Lower lobe of right lung (tissue), 2 donors: Measurements from ENCODE around the gene GLIS1. TPM values are rescaled to one million over a fixed set of nuclear protein-coding genes. Genes with fewer than 3 reads are reported as not detected.
A peak's percentile ranks its signal among the peaks of the same experiment; 100 is the strongest.

Experiments used
- ATAC-seq, 2 donors: fragments of 200-7000 bp; cut with Tn5 transposase; one replicate each; pipeline ENCODE4 v1.9.1; 2020 to 2022; ENCODE audit warnings: mild to moderate bottlenecking in 2 of 2, moderate library complexity in 2 of 2
- DNase-seq: peaks from one replicate; pipeline ENCODE4 v3.0.0-alpha.2; 2020
- H3K27ac ChIP-seq: fragments of 200-600 bp; one replicate; pipeline ENCODE4 v1.8.0; 2022
- H3K27me3 ChIP-seq: fragments of 200-600 bp; one replicate; pipeline ENCODE4 v1.8.0; 2022; ENCODE audit warnings: low read depth
- H3K36me3 ChIP-seq: fragments of 200-600 bp; one replicate; pipeline ENCODE4 v1.8.0; 2022; ENCODE audit warnings: mild to moderate bottlenecking
- H3K4me1 ChIP-seq: fragments of 200-600 bp; one replicate; pipeline ENCODE4 v1.8.0; 2022
- H3K4me3 ChIP-seq: fragments of 200-600 bp; one replicate; pipeline ENCODE4 v1.8.0; 2022; ENCODE audit warnings: mild to moderate bottlenecking
- H3K9me3 ChIP-seq: fragments of 200-600 bp; one replicate; pipeline ENCODE4 v1.8.0; 2022
- intact Hi-C: fragments of 100-400 bp; cut with DNase I; formaldehyde crosslinking; loops from one replicate; pipeline ENCODE4 v1.11.0; 2022
- total RNA-seq: library from RNA; stranded (reverse); fragmentation: NEBNext Ultra II Directional; extraction: Animal tissue kit (Norgen Biotek cat#: 25700); gene quantifications from one replicate; pipeline ENCODE4 v1.2.1, GENCODE V29; 2021
- TF ChIP-seq, protein P1 (sequence below): fragments of 200-600 bp; IDR thresholded peaks from one replicate; pipeline ENCODE4 v1.8.0; 2022; ENCODE audit warnings: antibody characterized with exemption, mild to moderate bottlenecking
- donor health status: DM: no; HTN: yes; CAD: no; lungs with severe emphysema.

The GLIS1 gene
- total RNA-seq, 1 donor from 2014 or later, result not detected

DNA sequence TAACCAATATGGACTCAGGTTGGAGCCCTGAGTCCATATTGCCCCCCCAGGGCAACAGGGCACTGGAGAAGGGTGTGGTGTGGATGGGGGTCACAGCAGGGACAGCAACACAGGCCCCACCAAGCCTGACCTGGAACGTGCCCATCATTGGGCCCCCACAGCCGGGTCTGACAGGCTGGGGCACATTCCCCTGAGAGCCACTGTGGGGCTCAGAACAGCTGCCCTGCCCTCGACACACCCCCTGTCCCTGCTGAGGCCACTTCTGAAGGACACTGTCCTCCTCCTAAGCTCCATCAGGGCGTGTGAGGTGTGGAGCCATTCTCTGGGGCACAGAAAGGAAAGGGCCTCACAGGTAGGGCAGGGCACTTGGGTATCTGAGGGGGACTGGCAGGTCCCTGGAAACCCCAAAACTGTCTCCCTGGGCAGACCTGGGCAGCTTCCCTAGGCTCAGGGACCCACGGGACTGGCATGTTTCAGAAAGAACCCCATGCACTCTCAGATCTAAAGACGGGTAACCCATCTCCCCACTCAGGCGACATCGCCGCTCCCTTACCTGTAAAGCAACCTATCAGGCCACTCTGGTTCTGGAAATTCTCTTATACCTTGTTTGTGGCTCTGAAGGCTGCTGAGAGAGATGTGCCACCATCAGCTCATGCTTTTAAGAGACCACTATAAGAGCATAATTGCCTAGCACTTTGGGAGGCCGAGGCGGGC lies 184.2 kb downstream of the GLIS1 start:
- DNase-seq (peak; percentile 18), ATAC-seq (no peak)
- TF ChIP-seq, protein P1, sequence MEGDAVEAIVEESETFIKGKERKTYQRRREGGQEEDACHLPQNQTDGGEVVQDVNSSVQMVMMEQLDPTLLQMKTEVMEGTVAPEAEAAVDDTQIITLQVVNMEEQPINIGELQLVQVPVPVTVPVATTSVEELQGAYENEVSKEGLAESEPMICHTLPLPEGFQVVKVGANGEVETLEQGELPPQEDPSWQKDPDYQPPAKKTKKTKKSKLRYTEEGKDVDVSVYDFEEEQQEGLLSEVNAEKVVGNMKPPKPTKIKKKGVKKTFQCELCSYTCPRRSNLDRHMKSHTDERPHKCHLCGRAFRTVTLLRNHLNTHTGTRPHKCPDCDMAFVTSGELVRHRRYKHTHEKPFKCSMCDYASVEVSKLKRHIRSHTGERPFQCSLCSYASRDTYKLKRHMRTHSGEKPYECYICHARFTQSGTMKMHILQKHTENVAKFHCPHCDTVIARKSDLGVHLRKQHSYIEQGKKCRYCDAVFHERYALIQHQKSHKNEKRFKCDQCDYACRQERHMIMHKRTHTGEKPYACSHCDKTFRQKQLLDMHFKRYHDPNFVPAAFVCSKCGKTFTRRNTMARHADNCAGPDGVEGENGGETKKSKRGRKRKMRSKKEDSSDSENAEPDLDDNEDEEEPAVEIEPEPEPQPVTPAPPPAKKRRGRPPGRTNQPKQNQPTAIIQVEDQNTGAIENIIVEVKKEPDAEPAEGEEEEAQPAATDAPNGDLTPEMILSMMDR, result no peak
- Histone ChIP-seq H3K27ac (no peak overlapping the region), H3K4me3 (no peak overlapping the region), H3K36me3 (no peaks in the 10 kb centered on the region), H3K9me3 (no peaks in the 10 kb centered on the region), H3K27me3 (no peaks in the 10 kb centered on the region), H3K4me1 (peaks cover 10% of the 10 kb centered on the region)
- intact Hi-C loops, result no loop called here

DNA sequence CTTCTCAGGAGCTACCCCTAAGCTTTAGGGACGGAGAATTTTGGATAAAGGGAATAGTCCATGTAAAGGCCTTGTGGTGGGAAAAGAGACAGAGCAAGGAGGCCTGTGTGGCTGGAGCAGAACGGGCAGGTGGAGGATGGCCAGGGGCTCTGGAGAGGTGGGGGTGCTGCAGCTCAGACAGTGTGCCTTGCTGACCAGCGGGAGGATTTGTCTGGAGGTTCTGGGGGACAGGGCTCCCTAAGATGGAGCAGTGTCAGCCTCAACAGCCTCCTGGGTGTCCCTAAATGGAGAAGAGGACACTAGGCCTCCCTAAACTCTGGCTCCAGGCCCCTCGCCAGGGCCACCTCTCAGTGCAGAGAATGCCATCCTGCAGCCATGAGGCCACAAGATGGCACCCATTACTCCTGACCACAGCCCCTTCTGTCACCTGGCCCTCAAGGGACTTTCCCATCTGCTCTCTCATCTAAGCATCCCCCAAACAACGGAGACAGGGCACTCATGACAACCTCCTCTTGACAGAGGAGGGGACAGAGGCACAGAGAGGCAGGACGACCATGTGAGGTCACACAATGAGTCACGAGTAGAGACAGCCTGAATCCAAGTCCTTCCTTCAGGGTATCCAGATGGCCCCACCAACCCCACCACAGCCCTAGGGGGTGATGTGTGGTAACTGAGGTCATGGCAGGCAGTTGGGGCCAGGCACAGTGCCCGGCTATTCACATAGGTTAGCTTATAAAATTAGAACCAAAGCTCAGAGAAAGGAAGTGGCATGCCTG lies 185.0 kb downstream of the GLIS1 start:
- no peaks in the 10 kb centered on the region for H3K27me3 ChIP-seq
- TF ChIP-seq, protein P1, result no peak
- H3K9me3 ChIP-seq, result no peaks in the 10 kb centered on the region
- no peaks in the 10 kb centered on the region for H3K36me3 ChIP-seq
- DNase-seq (peak; percentile 28), ATAC-seq (no peak)
- peaks cover 15% of the 10 kb centered on the region for H3K4me1 ChIP-seq
- intact Hi-C loops, result no loop called here
- no peak overlapping the region for H3K27ac ChIP-seq
- no peak overlapping the region for H3K4me3 ChIP-seq

DNA sequence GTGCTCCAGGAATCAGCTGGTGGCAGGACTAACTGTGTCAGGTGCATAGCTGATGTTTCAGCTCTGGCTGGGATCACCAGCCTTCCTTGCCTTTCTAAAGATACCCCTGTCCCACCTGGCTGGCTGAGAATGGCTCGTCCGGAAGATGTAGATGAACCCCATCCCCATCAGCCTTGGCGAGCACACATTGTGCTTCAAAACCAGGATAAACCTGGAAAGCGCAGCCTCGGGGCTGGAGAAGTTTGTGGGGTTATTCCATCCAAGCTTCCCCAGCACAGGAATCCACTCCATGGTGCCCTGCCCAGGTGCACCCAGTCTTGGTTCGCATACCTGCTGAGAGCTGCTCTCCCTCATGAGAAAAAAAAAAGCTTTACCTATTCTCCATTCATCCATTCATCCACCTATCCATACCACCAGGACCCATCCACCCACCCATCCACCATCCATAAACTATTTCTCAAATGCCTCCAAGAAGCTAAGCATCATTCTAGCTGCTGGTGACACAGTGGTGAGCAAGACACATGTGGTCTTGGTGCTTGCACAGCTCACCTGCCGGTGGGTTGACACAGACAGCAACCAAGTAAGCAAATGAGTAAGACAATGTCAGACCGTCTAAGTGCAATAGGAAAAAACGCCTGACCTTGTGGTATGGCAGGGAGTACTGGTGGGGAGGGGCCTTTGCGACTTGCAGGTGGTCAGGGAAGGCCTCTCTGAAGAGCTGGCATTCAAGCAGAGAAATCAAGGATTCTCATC lies 185.8 kb downstream of the GLIS1 start:
- H3K9me3 ChIP-seq, result no peaks in the 10 kb centered on the region
- H3K27me3 ChIP-seq, result no peaks in the 10 kb centered on the region
- peaks cover 15% of the 10 kb centered on the region for H3K4me1 ChIP-seq
- no peak overlapping the region for H3K27ac ChIP-seq
- H3K36me3 ChIP-seq, result no peaks in the 10 kb centered on the region
- TF ChIP-seq, protein P1, result no peak
- ATAC-seq, result no peak
- DNase-seq, result peak; percentile 18
- intact Hi-C loops, result no loop called here
- no peak overlapping the region for H3K4me3 ChIP-seq

DNA sequence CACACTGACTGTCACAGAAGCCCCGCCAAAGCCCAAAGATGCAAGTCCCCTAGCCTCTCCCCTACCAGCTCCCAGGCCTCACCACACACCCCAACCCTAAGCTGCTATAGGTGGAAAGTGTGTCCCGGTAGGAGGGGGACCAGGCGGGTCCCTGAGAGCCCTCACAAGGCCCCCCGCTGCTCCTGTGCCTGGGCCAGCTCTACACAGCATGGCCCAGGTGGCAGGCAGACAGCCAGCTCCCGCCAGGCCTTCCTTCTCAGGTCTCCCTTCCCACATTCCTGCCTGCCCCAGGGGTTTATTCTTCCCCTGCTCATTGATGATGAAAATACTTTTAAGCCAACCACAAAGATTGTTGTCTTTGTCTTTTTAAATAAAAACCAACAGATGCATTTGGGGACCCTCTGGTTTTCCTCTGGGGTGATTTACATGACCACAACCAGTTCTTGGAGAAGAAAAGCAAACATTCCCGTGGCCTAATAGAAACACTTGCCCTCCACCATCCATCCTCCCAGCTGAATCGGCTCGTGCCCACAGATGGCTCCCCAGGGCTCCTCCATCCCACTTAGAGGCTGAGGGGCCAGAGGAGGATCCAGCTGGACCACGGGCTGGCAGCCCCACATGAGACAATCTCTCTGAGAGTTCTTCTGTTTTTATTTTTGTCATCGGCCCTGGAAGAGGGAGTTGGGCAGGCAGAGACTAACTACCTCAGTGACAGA lies 186.7 kb downstream of the GLIS1 start:
- Histone ChIP-seq H3K36me3 (no peaks in the 10 kb centered on the region), H3K27ac (no peak overlapping the region), H3K9me3 (no peaks in the 10 kb centered on the region), H3K27me3 (no peaks in the 10 kb centered on the region), H3K4me1 (peaks cover 15% of the 10 kb centered on the region), H3K4me3 (no peak overlapping the region)
- TF ChIP-seq, protein P1, result no peak
- intact Hi-C loops, result no loop called here
- ATAC-seq (no peak), DNase-seq (peak; percentile 42)

DNA sequence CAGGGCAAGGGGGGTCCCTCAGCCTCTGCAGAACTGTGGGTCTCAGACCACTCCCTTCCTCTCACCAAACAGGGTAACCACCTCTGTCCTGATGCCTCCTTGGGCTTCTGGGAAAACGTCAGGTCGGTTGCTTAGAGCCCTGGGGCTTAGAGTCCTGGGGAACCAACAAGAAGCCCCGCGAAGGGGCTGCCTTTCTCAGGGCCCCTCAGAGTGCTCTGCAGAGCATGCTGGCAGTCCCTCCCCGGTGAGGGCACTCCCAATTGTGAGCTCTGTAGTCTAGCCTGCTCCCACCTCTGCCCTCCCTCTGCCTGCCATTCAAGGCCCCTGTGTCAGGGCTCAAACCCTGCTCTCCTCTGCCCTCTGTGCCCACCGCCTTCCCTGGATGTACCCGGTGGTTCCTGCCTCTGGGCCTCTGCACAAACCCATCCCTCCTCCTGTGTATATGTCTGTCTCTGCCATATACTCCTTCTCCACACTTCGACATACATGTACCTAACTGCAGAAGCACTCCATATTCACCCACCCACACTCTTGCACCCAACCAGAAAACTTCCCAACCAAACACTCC lies 187.5 kb downstream of the GLIS1 start:
- DNase-seq (peak; percentile 13), ATAC-seq (no peak)
- no peak overlapping the region for H3K4me3 ChIP-seq
- H3K36me3 ChIP-seq, result no peaks in the 10 kb centered on the region
- H3K9me3 ChIP-seq, result no peaks in the 10 kb centered on the region
- TF ChIP-seq, protein P1, result no peak
- H3K4me1 ChIP-seq, result peaks cover 15% of the 10 kb centered on the region
- intact Hi-C loops, result no loop called here
- H3K27me3 ChIP-seq, result no peaks in the 10 kb centered on the region
- H3K27ac ChIP-seq, result no peak overlapping the region
